GM12865 (cell line): ENCODE measurements around the gene GABBR2.

Experiments used
- DNase-seq: peaks from one replicate; pipeline ENCODE4 v3.0.0; 2010; ENCODE audit warnings: low read depth
- H3K4me3 ChIP-seq: 2 replicates; pipeline ENCODE4 v1.5.1; 2011; ENCODE audit warnings: mild to moderate bottlenecking, low read depth, low read length, control low read depth
- CTCF ChIP-seq: IDR thresholded peaks from 2 replicates; pipeline ENCODE4 v1.5.1; 2011; ENCODE audit warnings: low read length, control low read depth, low read depth, inconsistent platforms; ENCODE audit not compliant: insufficient read depth; ENCODE audit errors: missing control alignments

Gene GABBR2

DNA sequence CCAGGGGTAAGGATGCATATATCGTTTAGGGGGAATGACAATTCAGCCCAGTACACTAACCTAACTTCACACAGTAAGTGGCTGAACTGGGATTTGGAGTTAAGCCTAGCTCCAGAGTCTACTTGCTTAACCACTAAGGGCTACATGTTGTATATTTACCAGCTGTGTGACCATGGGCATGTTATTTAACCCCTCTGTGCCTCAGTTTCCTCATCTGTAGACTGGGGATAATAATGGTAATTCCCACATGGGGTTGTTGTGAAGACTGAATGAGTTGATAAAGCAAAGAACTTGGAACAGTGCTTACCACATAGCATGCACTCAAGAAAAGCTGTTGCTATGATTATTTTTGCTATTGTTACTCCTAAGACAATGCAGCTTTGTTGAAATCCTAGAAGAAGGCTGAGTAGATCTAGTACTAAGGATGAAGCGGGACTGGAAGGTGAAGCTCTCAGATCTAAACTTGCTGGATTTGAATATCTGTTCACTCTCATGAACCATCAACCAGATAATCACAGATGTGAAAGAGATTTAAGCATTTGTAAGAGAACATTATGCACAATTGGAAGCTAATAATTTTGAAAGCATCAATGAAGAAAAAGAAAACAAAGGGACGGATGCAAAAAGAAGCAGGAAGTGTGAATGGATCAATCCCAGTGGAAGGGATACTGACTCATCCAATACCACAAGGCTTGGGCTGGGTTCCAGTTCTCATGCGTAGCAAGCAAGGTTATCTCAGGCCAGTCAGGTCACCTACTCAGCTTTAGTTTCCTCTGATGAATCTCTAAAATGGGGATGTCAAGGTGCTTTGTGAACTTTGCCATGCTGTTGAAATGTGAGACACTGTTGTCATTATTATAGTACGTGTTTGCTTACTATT lies 374.8 kb downstream of the GABBR2 start:
- H3K4me3 ChIP-seq, result no peak overlapping the region
- no peak for TF ChIP-seq CTCF
- DNase-seq, result no peak

DNA sequence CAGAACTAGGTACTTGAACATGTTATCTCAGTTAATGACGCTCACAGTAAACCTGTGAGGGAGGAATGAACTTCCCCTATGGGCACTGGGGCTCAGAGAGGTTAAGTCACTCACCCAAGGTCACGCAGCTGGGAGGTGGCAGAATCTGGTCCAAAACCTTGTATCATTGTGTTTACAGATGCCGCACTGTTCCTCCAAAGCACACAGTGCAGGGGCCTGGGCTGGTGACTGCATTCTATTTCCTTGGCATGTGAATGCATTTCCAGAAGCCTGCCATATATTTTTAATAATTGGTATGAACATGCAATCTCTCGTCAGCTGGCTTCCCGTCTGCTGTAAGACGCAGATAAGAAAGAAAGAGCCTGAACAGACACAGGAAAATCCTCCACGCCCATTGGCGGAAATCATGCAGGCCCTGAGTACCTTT lies 376.3 kb downstream of the GABBR2 start:
- no peak overlapping the region for H3K4me3 ChIP-seq
- no peak for TF ChIP-seq CTCF
- DNase-seq, result no peak

- DNase-seq, result no peak
- no peak overlapping the region for H3K4me3 ChIP-seq
- no peak for TF ChIP-seq CTCF
Measured at GRCh38 chr9:98331536-98332259, 377.0 kb downstream of the GABBR2 start.

GRCh38 chr9:98330831-98331230 lies 377.9 kb downstream of the GABBR2 start:
- no peak for DNase-seq
- no peak for TF ChIP-seq CTCF
- H3K4me3 ChIP-seq, result no peak overlapping the region

GRCh38 chr9:98329904-98330303 lies 378.8 kb downstream of the GABBR2 start:
- no peak overlapping the region for H3K4me3 ChIP-seq
- no peak for TF ChIP-seq CTCF
- no peak for DNase-seq

GRCh38 chr9:98329281-98329680 lies 379.5 kb downstream of the GABBR2 start:
- DNase-seq, result no peak
- no peak overlapping the region for H3K4me3 ChIP-seq
- TF ChIP-seq CTCF, result no peak
